ENCODE data around the gene TBC1D24. TPM values are rescaled to one million over a fixed set of nuclear protein-coding genes. Genes with fewer than 3 reads are reported as not detected.

Gene TBC1D24
- total RNA-seq, 1 donor from 2014 or later = 19.6 TPM

DNA sequence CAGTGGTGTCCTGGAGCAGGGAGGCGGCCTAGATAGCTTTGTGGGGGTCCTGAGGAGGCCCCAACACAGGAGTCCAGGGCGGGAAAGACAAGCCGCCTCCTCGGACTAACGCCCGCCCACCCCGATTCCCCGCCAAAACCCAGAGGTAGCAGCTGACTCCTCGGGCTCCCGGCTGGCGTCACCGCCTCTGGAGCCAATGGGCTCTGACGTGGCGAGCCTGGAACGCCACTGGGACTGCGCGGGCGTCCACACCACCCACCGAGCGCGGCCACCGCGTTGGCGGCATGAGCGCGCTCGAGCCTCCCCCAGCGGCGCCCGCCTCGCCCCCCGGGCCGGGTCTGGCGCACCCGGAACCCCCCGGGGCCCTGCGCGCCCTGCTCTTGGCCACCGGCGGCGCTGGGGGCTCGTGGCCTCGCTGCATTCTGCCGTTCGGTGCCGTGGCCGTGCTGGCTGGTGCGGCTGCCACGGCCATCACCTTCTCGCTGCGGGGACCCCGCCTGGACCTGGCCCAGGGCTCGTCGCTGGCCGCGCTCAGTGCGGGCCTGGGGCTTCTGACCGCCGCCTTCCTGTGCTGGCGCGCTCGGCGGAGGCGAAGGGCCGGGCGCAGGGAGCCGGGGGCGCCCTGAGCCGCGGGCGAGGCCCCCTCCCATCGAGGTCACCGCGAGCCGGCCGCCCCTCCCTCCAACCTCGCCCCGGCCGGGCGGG lies 7.2 kb upstream of the TBC1D24 start:
- Mint-ChIP-seq H3K27me3 (ENCODE audit: insufficient read depth) (peaks cover 25% of the 10 kb centered on the region), H3K4me1 (ENCODE audit: low read depth) (no peaks in the 10 kb centered on the region), H3K4me3 (no peak overlapping the region), H3K9me3 (no peaks in the 10 kb centered on the region), H3K27ac (no peak overlapping the region), H3K36me3 (ENCODE audit: low read depth) (no peaks in the 10 kb centered on the region)
- DNase-seq (ENCODE audit: low spot score) = no peak
- intact Hi-C loops (cut with micrococcal nuclease) = no loop called here

- Mint-ChIP-seq H3K4me1 (ENCODE audit: low read depth) (peaks cover 3% of the 10 kb centered on the region), H3K9me3 (no peaks in the 10 kb centered on the region), H3K4me3 (no peak overlapping the region), H3K27me3 (ENCODE audit: insufficient read depth) (peaks cover 30% of the 10 kb centered on the region), H3K36me3 (ENCODE audit: low read depth) (no peaks in the 10 kb centered on the region), H3K27ac (no peak overlapping the region)
- intact Hi-C loops (cut with micrococcal nuclease) = no loop called here
- no peak for DNase-seq (ENCODE audit: low spot score)
Observed at GRCh38 chr16:2468233-2468724, 6.6 kb upstream of the TBC1D24 start.

- no peaks in the 10 kb centered on the region for H3K9me3 Mint-ChIP-seq
- no peak overlapping the region for H3K4me3 Mint-ChIP-seq
- no peaks in the 10 kb centered on the region for H3K36me3 Mint-ChIP-seq (ENCODE audit: low read depth)
- no peak for DNase-seq (ENCODE audit: low spot score)
- intact Hi-C loops (cut with micrococcal nuclease) = no loop called here
- no peak overlapping the region for H3K27ac Mint-ChIP-seq
- peaks cover 30% of the 10 kb centered on the region for H3K27me3 Mint-ChIP-seq (ENCODE audit: insufficient read depth)
- H3K4me1 Mint-ChIP-seq (ENCODE audit: low read depth) = peaks cover 4% of the 10 kb centered on the region
Observed at GRCh38 chr16:2468725-2469398, 6.1 kb upstream of the TBC1D24 start.

DNA sequence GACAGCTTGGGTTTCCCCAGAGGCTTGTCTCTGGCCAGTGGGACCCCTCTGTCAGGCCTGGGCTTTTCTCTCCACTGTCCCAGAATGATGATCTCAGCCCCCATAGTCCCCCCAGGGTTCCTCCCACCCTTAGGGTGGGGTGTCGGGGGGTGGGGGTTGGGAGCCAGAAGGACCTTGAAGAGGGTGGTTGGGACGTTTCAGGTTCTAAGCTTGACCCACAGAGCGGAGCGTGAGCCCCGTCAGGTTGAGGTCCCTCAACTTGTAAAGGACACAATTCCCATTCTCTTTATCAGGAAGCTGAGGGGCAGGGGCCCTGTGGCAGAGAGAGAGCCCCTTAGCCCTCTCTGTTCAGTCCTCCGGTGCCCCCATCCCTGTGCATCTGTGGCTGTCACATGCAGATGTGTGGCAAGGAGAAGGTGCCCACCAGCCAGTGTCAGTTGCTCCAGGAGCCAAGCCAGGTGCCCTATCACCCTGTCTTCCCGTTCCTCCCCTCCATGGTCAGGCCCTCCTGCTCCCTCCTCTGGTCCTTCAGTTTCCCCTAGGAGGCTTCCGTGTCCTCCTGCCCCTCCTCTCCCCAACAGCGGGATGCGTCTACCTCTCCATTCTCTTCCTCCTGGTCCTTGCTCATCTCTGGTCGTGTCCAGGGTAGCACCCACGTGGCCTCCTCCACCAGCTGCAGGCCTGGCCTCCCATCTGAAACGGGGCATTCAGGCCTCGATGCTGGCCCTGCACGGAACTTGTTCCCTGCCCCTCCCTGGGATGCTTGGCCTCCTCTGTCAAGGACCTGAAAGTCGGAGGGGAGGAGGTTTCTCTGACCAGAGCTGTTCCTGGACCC lies 5.3 kb upstream of the TBC1D24 start:
- Mint-ChIP-seq H3K27me3 (ENCODE audit: insufficient read depth) (peaks cover 30% of the 10 kb centered on the region), H3K9me3 (no peaks in the 10 kb centered on the region), H3K27ac (no peak overlapping the region), H3K4me3 (no peak overlapping the region), H3K36me3 (ENCODE audit: low read depth) (no peaks in the 10 kb centered on the region), H3K4me1 (ENCODE audit: low read depth) (peaks cover 4% of the 10 kb centered on the region)
- no peak for DNase-seq (ENCODE audit: low spot score)
- intact Hi-C loops (cut with micrococcal nuclease) = no loop called here

- DNase-seq (ENCODE audit: low spot score) = no peak
- intact Hi-C loops (cut with micrococcal nuclease) = no loop called here
- no peaks in the 10 kb centered on the region for H3K9me3 Mint-ChIP-seq
- peaks cover 29% of the 10 kb centered on the region for H3K27me3 Mint-ChIP-seq (ENCODE audit: insufficient read depth)
- H3K36me3 Mint-ChIP-seq (ENCODE audit: low read depth) = no peaks in the 10 kb centered on the region
- peaks cover 4% of the 10 kb centered on the region for H3K4me1 Mint-ChIP-seq (ENCODE audit: low read depth)
- H3K27ac Mint-ChIP-seq = no peak overlapping the region
- H3K4me3 Mint-ChIP-seq = no peak overlapping the region
Observed at GRCh38 chr16:2470234-2470601, 4.7 kb upstream of the TBC1D24 start.

- intact Hi-C loops (cut with micrococcal nuclease) = no loop called here
- no peak for DNase-seq (ENCODE audit: low spot score)
- Mint-ChIP-seq H3K9me3 (no peaks in the 10 kb centered on the region), H3K36me3 (ENCODE audit: low read depth) (no peaks in the 10 kb centered on the region), H3K4me1 (ENCODE audit: low read depth) (peaks cover 4% of the 10 kb centered on the region), H3K4me3 (no peak overlapping the region), H3K27me3 (ENCODE audit: insufficient read depth) (peaks cover 28% of the 10 kb centered on the region), H3K27ac (no peak overlapping the region)
Observed at GRCh38 chr16:2470603-2471015, 4.3 kb upstream of the TBC1D24 start.

DNA sequence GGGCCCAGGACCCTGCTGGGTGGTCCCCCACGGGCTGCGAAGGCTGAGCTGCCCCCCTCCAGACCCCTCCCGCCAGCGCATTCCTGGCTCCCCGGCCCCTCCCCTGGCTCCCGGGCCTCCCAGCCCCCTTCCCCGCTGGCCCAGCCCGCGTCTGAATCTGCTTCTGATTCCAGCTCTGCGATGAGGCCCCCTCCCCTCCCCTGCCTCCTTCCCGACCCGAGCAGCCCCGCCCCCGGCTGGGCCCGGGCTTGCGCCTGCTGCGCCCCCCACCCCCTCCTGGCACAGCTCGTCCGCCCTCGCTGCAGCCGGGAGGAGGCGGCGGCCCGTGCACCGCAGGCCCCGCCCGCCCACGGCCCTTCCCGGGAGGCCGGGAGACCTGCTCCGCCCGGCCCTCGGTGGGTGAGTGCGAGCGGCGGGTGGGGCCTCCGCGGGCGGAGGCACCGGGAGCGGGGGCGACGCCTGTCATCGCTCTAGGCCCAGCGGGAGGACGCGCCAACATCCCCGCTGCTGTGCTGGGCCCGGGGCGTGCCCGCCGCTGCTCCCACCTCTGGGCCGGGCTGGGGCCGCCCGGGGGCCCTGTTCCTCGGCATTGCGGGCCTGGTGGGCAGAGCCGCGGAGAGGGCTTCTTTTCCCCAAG lies 3.8 kb upstream of the TBC1D24 start, which contains the start of gene NTN3:
NTN3 (plus strand) TSS at position 282 of the 637 bp plus-strand sequence. CDS start 405 bp downstream, outside the sequence.
- Mint-ChIP-seq H3K4me1 (ENCODE audit: low read depth) (peaks cover 4% of the 10 kb centered on the region), H3K4me3 (no peak within 1 kb of the TSS), H3K27me3 (ENCODE audit: insufficient read depth) (peaks cover 27% of the 10 kb centered on the region), H3K9me3 (no peaks in the 10 kb centered on the region), H3K36me3 (ENCODE audit: low read depth) (no peaks in the 10 kb centered on the region), H3K27ac (no peak within 1 kb of the TSS)
- DNase-seq (ENCODE audit: low spot score) = no peak
- intact Hi-C loops (cut with micrococcal nuclease) = no loop called here

DNA sequence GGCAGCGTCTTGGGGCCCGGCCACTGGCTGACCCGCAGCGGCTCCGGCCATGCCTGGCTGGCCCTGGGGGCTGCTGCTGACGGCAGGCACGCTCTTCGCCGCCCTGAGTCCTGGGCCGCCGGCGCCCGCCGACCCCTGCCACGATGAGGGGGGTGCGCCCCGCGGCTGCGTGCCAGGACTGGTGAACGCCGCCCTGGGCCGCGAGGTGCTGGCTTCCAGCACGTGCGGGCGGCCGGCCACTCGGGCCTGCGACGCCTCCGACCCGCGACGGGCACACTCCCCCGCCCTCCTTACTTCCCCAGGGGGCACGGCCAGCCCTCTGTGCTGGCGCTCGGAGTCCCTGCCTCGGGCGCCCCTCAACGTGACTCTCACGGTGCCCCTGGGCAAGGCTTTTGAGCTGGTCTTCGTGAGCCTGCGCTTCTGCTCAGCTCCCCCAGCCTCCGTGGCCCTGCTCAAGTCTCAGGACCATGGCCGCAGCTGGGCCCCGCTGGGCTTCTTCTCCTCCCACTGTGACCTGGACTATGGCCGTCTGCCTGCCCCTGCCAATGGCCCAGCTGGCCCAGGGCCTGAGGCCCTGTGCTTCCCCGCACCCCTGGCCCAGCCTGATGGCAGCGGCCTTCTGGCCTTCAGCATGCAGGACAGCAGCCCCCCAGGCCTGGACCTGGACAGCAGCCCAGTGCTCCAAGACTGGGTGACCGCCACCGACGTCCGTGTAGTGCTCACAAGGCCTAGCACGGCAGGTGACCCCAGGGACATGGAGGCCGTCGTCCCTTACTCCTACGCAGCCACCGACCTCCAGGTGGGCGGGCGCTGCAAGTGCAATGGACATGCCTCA lies 3.1 kb upstream of the TBC1D24 start:
- Mint-ChIP-seq H3K27me3 (ENCODE audit: insufficient read depth) (peaks cover 26% of the 10 kb centered on the region), H3K36me3 (ENCODE audit: low read depth) (no peaks in the 10 kb centered on the region), H3K4me3 (no peak overlapping the region), H3K4me1 (ENCODE audit: low read depth) (peaks cover 4% of the 10 kb centered on the region), H3K27ac (no peak overlapping the region), H3K9me3 (no peaks in the 10 kb centered on the region)
- no peak for DNase-seq (ENCODE audit: low spot score)
- intact Hi-C loops (cut with micrococcal nuclease) = no loop called here

DNA sequence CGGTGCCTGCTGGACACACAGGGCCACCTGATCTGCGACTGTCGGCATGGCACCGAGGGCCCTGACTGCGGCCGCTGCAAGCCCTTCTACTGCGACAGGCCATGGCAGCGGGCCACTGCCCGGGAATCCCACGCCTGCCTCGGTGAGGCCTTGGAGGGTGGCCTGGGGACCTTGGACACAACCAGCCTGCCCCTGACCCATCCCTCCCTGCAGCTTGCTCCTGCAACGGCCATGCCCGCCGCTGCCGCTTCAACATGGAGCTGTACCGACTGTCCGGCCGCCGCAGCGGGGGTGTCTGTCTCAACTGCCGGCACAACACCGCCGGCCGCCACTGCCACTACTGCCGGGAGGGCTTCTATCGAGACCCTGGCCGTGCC lies 2.5 kb upstream of the TBC1D24 start:
- DNase-seq (ENCODE audit: low spot score) = no peak
- H3K4me3 Mint-ChIP-seq = no peak overlapping the region
- intact Hi-C loops (cut with micrococcal nuclease) = no loop called here
- H3K36me3 Mint-ChIP-seq (ENCODE audit: low read depth) = no peaks in the 10 kb centered on the region
- H3K27ac Mint-ChIP-seq = no peak overlapping the region
- H3K4me1 Mint-ChIP-seq (ENCODE audit: low read depth) = peaks cover 4% of the 10 kb centered on the region
- H3K9me3 Mint-ChIP-seq = no peaks in the 10 kb centered on the region
- peaks cover 25% of the 10 kb centered on the region for H3K27me3 Mint-ChIP-seq (ENCODE audit: insufficient read depth)

- intact Hi-C loops (cut with micrococcal nuclease) = no loop called here
- peak overlapping the region; percentile 72 for H3K4me3 Mint-ChIP-seq
- no peak for DNase-seq (ENCODE audit: low spot score)
- peaks cover 4% of the 10 kb centered on the region for H3K4me1 Mint-ChIP-seq (ENCODE audit: low read depth)
- no peaks in the 10 kb centered on the region for H3K36me3 Mint-ChIP-seq (ENCODE audit: low read depth)
- H3K27ac Mint-ChIP-seq = peak overlapping the region; percentile 61
- no peaks in the 10 kb centered on the region for H3K9me3 Mint-ChIP-seq
- H3K27me3 Mint-ChIP-seq (ENCODE audit: insufficient read depth) = peaks cover 25% of the 10 kb centered on the region
Observed at GRCh38 chr16:2472885-2473445, 2.0 kb upstream of the TBC1D24 start.

- H3K4me3 Mint-ChIP-seq = peak overlapping the region; percentile 72
- peaks cover 24% of the 10 kb centered on the region for H3K27me3 Mint-ChIP-seq (ENCODE audit: insufficient read depth)
- intact Hi-C loops (cut with micrococcal nuclease) = no loop called here
- no peak for DNase-seq (ENCODE audit: low spot score)
- H3K27ac Mint-ChIP-seq = peak overlapping the region; percentile 61
- peaks cover 4% of the 10 kb centered on the region for H3K4me1 Mint-ChIP-seq (ENCODE audit: low read depth)
- no peaks in the 10 kb centered on the region for H3K9me3 Mint-ChIP-seq
- no peaks in the 10 kb centered on the region for H3K36me3 Mint-ChIP-seq (ENCODE audit: low read depth)
Observed at GRCh38 chr16:2473446-2473926, 1.4 kb upstream of the TBC1D24 start.

Data from activated T-helper 1 cell treated with anti-CD3 and anti-CD28 coated beads, Interleukin-12 subunit alpha, Interleukin-12 subunit beta, Interleukin-2, Interleukin-4 antibody, amounts not matched to agents 30 ng/mL and 10 ng/mL and 1 ng/mL, durations not matched to agents 14 hours and 24 hours and 36 hours (primary cell).